T1000 (cell line): Measurements from ENCODE around the gene RTL9.
"Not testable (repeated sequence)": the region's sequence is repeated elsewhere in the genome, so short reads cannot be mapped to it uniquely, and the experiment has no call there.

Experiments
- DNase-seq: peaks from one replicate; lab custom pipeline; 2025; ENCODE audit warnings: mixed read lengths; lab: John Stamatoyannopoulos, UW

Gene RTL9

DNA sequence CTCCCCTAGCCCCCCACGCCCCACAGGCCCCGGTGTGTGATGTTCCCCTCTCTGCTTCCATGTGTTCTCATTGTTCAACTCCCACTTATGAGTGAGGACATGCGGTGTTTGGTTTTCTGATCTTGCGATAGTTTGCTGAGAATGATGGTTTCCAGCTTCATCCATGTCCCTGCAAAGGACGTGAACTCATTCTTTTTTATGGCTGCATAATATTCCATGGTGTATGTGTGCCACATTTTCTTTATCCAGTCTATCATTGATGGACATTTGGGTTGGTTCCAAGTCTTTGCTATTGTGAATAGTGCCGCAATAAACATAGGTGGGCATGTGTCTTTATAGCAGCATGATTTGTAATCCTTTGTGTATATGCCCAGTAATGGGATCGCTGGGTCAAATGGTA, 47.6 kb downstream of the RTL9 start:
- not testable (repeated sequence) for DNase-seq

GRCh38 chrX:110406822-110407221, 48.2 kb downstream of the RTL9 start:
- no peak for DNase-seq

DNA sequence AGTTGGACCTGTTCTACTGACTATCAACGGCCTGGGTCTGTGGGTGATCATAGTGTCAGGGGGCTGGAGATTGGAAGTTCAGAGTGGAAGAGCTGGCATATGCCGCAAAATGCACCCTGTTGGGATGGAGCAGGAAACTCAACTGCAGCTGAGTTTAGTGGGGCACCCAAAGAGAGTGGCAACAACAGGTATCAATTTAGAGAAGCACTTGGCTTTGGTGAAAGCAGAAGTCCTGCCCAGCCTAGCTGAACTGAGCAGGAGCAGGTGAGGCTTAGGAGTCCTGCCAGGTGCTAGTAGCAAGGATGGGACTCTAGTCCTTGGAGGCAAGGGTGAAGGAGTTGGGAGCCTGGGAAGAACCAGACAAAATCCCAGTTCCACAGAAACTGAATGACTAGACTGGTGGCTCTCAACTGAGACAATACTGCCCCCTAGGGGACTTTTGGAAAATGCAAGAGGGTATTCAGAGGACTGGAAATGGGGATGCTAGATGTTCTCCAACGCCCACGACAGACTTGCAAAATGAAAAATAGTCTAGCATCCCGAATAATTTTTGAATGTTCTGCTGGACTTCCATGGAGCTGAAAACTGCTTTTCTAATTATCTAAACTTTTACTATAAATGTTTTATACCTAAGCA, 49.4 kb downstream of the RTL9 start:
- peak; percentile 3 for DNase-seq
